Measurements from ENCODE around the gene ASPG.

ASPG gene

DNA sequence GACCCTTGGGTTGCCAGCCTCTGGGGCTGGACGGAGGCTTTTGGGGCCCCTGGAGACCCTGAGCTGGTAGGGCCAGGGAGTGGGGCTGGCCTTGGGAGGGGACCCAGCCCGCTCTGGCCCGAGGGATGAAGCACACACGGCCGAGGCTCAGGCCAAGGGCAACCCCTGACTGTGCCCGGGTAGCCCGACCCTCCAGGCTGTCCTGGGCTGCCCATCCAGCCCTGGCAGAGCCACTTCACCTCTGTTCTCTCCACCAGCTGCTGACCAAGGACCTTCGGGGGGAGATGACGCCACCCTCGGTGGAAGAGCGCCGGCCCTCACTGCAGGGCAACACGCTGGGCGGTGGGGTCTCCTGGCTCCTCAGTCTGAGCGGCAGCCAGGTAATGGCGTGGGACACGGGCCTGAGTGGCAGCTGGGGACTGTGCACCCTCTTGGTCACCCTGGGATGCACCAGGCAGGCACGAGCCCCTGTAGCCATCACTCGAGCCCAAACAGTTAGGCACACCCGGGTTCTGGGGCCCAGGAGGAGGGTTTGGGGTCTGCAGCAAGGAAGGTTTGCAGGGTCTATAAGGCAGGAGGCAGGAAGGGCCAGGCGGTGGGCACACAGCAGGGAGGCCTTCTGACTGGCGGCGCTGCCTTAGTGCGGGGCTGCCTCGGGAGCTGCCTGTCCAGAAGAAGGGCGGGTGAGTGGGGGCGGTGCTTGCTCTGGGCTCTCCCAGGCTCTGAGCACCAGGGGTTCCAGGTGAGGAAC, 19.7 kb downstream of the ASPG start:
- DNase-seq (ENCODE audit: low spot score) = no peak

DNA sequence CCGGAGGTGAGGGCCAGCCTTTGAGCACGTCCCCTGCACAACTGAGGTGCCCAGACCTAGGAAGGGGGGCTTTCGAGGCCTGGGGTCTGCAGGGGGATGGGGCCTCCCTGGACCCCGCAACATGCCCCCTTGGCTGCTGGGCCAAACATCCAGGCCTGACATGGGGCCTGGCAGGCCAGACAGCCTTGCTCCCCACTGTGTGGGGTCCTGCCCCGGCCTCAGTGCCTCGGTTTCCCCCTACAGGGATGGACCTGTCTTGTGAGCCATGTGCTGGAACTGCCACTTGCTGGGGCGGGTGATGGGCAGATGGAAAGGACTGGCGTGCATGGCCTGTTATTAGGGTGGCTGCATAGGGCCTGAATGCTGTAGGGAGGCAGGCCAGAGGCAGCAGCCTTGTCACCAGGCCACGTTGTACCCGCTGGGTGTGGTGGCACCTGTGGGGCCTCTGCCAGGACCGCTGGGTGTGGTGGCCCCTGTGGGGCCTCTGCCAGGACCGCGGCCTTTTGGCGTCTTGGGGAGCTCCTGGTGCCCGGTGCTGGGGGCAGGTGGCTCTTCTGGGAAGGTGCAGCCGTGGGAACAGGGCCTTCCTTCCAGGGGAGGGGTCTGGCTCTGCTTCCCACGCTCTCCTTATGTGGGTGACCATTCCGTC, 20.4 kb downstream of the ASPG start:
- no peak for DNase-seq (ENCODE audit: low spot score)

DNA sequence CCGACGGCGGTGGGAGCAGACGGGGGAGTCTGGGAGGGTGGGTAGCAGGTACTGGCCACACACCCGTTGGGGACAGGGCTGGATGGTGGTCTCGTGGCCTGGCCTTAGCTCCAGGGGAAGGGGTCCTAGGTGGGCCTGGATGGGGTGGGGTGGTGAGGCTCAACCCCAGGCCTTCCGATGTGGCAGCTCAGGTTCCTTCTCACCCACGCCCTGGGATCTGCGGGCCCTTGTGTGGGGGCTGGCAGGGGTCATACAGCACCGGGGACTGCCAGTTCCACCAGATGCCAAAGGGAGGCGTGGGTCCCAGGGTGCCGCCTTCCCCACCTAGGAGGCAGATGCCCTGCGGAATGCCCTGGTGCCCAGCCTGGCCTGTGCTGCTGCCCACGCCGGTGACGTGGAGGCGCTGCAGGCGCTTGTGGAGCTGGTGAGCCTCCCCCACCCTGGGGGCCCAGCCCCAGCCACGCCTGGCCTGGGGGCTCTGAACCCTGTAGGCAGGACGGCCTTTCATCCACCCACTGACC, 21.0 kb downstream of the ASPG start:
- no peak for DNase-seq (ENCODE audit: low spot score)

DNA sequence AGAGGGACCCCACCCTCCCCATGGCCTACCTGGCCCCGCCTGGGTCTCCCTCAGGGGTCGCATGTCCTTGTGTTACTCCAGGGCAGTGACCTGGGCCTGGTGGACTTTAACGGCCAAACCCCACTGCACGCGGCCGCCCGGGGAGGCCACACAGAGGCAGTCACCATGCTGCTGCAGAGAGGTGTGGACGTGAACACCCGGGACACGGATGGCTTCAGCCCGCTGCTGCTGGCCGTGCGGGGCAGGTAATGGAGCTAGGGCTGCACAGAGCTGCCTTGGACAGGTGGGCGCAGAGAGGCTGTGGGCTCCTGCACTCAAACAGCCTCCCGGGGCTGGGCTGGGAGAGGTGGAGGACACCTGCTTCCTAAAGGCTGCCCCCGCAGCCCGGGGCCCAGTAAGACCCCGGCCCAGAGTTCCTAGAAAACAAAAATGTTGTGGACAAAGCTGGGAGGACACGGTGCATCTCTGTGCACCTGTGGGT, 21.6 kb downstream of the ASPG start:
- DNase-seq (ENCODE audit: low spot score) = no peak

DNA sequence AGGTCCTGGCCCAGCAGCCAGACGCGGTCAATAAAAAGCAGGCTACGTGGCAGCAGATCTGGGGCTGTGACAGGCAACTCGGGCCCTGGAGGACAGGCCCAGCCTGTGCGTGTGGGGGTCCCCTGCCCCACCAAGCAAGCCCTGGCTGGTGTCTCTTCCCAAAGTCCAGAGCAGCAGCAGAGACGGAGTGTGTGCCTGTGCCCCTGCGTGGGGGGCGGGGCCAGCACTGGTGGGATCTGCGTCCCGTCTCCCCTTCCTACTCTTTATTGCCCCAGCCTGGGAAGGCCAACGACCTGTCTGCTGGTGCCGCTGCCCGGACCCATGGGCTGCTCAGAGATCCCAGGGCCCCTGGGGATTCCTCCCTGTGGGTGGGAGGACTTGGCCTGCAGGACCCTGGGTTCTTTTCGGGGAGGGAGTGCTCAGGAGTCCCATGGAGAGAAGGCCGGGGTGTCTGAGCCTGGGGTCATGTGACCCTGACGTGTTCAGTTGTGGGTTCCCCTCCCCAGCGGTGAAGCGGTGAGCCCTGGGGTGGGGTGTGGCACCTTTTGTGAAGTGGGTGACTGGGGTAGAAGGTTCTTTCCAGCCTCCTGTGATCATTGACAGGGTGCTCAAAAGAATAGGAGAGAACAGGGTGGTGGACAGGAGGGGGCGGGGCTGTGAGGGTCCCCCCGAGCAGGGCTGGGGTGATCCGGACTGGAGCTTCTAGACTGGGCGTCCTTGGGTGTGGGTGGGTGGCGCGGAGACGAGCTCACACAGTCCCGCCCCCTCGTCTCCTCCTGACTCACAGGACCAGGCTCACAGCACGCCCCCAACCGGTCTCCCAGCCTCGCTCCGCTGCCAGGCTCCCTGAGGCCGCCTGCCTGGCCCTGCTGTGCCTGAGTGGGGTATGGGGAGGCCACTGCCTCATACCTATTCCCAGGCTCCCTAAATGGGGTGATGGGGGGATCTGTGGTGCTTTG, 22.4 kb downstream of the ASPG start:
- DNase-seq (ENCODE audit: low spot score) = no peak

DNA sequence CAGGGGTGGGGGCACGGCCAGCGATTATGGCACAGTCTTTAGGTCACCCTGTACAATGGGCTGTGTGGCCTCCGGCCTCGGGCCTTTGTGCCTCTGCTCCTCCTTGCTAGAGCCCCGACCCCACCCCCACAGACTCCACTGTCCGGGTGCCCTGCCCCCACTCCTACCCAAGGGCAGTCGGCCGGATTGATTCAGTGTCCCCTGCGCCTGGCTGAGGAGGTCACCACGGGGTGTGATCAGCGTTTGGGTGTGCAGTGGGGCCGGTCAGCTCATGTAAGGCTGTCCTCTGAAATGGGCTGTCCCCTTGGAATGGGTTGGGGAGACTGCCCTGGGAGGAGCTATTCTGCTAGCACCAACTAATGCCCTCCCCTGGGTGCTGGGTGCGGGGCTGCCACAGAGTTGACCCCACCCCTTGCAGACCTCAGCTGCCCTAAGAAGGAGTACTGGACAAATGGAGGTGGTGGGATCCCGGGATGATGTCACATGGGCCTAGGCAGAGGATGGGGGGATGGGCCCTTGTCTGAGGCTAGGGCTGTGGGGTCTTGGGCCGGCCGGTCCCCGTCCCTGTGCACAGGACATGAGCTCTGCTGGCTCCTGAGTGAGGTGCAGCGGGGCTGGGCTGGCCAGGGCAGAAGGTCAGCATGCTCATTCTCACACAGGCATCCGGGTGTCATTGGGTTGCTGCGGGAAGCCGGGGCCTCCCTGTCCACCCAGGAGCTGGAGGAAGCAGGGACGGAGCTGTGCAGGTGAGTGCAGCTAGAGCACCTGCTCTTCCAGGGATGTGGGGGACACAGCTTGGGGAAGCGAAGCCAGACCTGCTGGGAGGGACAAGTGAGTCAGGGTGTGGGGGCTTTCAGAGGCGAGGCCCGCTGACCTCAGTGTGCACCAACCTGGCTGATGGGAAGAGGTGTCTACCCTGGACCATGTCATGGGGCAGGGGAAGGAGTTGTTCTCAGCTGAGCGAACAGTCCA, 23.4 kb downstream of the ASPG start:
- no peak for DNase-seq (ENCODE audit: low spot score)

DNA sequence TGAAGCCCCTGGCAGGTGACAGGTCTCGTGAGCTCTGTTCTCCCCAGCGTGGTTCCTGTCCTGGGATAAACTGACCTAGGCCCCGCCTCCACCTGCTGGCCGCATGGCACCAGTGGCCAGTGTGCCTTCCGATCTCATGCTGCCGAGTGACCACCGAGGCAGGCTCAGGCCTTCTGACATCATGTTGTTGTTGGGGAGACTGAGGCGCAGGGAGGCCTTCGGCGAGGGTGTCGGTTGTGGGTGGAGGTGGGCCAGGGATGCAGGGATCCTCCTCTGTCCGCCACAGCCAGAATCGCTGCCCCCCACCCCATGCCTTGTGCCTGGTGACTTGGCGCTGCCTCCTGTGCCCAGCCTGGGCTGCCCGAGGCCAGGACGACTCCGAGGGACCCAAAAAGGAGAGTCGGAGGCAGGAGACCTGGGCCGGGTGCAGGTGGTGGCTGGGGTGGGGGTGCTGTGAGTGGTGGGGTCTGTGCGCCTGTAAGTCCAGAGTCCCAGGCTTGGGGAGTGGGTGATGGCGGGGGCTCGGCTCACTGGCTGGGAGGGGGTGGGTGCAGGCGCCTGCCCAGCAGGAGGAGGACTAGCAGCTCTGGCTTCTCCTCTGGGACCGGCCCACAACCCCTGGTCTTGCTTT, 24.3 kb downstream of the ASPG start:
- no peak for DNase-seq (ENCODE audit: low spot score)

DNA sequence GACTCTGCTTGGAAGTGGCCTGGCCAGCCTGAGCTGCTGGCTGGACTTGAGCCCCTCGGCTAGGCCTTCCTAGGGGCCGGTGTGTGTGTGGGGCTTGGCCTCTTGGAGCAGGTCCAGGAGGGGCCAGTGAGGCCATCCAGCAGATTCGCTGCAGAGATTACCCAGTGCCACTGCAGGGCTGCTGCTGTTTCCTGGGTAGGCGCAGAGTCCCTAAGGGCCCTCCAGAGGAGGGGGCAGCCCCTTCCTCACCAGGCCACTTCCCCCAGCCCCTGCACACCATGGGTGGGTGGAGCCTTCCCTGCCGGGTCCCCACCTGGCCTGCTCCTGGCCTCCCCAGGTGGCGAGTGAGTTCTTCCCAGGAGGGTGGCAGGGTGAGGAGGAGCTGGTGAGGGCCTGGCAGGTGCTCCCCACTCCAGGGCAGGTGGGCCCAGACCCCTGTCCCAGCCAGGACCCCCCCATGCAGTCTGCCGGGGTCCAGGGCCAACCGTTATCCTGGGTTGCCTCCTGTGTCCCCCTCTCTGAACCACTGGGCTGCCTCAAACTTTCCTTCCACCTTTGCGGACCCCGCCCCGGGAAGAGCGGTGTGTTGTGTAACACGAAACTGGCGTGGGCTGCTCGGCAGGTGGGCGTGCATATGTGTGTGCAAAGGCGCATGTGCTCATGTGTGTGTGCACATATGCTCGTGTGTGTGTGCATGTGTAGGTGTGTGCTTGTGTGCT, 25.1 kb downstream of the ASPG start:
- no peak for DNase-seq (ENCODE audit: low spot score)

DNA sequence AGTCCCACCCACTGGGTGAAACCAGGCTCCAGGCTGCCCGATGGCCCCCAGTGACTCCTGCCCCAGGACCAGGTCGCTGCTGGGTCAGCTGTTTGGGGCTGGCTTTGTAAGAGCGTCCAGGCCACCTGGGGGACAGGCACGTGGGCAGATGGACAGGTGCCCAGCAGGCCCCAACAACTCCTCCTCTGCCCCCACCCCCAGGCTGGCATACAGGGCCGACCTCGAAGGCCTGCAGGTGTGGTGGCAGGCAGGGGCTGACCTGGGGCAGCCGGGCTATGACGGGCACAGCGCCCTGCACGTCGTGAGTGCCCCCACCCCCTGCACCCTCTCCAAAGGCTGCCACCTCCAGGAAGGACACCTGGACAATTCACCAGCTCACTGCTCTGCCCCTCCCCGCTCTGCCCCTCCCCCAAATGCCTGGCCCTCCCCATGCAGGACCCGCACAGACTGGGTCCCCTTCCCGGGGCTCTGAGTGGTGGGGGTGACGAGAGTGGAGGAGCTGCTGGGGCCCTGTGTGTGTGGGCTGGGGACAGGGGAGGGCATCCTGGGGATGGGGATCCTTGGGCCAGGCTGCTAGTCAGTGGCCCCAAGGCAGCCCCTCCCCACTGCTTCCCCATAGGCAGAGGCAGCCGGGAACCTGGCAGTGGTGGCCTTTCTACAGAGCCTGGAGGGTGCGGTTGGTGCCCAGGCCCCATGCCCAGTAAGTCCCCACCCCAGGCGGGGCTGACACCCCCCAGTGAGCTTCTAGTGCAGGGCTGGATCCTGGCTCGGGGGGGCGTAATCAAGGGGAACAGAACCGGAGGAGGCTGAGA, 26.0 kb downstream of the ASPG start:
- DNase-seq (ENCODE audit: low spot score) = no peak

DNA sequence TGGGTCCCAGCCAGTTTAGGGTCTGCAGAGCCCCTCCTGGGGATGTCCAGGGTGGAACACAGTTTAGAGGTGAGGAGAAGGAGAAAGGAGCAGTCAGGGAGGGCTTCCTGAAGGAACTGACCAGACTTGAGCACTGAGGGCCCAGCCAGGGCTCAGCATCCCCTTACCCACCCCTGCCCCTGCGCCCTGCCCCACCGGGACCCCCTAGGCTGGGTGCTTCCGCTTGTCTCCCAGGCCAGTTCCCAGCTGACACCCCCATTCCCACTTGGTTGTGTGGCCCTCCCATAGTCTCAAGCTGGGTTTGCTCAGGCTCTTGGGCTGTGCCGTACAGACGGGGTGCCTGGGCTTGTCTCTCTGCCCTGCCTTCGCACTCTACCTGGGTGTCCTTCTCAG, 26.6 kb downstream of the ASPG start:
- DNase-seq (ENCODE audit: low spot score) = no peak

DNA sequence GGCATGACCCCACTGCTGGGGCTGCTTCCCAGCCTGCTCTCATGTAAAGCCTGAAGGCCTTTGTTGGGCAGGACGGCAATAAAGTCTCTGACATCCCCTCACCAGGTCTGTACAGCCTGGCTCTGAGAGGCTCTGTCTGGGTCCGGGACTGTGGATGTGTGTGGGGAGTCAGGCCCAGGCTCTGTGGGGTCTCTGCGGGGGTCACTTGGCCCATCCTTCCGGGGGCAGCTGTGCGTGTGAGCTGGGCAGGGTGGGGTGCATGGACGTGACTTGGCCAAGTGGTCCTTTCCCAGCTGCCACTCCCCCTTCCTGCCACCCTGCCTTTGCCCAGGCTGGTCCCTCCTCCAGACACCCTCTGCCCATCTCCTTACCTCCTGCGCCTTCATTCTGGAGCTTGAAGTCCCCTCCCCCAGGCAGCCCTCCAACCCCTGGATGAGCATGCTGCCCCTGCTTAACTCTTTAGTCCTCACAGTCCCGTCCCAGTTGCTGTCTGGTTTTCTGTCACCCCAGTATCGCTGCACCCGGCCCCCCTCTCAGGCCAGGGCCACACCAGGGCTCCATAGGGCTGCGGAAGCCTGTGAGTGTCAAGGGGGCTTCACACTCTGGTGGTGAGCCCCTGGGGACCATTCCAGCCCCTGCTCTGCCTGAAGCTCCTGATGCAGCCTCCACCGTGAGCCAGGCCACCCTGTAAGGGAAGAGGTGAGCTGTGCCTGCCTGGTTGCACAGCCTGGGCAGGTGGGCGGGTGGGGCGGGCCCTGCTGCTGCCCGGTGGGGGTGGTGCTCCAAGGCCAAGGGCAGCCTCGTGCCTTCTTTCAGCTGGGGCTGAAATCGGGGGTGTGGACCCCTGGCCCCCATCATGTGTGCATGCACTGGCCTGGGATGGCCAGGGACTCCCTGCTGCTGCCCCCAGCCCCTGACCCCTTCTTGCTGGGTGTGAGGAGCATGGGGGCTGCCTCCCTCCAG, 27.4 kb downstream of the ASPG start:
- DNase-seq (ENCODE audit: low spot score) = no peak

DNA sequence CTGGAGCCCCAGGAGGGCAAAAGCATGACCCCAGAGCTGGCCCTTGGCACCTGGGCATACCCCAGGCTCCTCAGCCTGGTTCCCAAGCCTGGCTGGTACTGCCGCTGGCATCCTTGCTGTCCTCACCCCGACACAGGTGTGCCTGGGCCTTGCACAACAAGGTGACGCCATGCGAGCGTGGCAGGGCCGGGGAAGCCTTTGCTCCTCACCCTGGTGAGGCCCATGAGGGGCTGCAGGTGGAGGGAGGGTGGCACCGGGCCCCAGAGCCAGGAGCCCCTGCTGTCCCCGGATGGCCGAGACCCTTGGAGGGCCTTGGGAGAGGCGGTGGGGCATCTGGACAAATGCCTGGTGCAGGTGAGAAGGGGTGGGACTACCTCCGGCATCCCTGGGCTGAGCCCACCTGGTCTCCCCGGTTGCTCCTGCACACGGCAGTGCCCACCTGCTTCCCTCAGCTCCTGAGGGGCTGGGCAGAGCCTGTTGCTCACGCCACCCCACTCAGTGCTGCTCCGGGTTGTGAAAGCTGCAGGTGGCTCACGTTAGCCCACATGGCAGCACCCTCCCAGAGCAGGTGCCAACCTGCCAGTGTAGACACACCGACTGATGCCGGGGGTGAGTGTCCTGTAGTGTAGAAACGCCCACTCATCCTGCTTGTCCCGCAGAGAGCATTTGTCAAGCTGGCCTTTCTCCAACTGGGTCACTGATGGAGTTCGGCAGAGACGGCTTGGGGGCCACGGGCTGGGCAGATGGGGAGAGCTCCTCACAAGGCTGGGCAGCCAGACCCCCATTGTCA, 28.3 kb downstream of the ASPG start:
- DNase-seq (ENCODE audit: low spot score) = no peak

DNA sequence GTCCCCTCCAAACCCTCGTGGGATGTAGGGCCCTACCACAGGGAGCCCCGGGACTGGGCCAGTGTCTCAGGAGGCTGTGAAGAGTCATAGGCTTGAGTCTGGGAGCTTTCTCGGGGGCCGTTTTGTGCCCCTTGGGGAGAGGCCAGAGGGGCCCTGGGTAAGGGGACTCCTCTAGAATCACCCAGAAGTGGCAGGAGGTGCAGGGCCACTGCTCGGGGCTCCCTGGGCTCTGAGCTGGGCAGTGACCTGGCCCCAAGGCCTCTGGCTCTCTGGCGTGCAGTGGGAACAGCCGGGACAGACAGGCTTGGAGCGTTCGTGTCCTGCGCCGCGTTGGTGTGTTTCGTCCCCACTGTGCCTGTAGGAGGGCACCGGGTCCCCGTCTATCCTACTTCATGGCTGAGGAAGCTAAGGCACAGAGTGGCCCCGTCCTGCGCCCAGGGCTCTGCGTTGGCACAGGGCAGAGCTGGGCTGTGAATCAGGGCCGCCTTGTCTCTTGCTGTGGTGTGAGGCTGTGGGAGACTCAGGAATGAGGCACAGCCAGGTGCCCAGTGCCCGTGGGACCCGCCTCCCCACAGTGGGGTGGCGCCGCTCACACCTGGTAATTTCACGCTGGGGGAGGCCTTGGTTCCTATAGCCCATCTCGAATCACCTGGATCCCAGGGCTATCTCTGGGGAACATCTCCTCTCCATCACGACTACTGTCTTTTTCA, 29.1 kb downstream of the ASPG start:
- DNase-seq (ENCODE audit: low spot score) = no peak

DNA sequence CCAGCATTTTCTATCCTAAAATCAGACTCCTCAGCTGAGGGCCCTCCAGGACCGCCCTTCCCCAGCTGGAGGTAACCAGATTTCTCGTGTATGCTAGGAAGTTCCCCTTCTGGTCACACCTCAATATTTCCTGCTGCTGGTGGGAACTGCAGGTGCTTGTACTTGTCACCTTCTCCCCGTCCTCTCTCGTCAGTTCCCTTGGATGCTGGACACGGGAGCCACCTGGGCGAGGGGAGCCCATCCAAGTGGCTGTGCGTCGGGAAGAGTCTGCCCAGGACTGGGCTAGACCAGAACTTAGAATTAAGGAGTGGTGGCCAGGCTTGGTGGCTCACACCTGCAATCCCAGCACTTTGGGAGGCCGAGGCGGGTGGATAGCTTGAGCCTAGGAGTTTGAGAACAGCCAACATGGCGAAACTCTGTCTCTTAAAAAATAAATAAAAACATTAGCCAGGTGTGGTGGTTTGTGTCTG, 29.7 kb downstream of the ASPG start:
- DNase-seq (ENCODE audit: low spot score) = no peak

DNA sequence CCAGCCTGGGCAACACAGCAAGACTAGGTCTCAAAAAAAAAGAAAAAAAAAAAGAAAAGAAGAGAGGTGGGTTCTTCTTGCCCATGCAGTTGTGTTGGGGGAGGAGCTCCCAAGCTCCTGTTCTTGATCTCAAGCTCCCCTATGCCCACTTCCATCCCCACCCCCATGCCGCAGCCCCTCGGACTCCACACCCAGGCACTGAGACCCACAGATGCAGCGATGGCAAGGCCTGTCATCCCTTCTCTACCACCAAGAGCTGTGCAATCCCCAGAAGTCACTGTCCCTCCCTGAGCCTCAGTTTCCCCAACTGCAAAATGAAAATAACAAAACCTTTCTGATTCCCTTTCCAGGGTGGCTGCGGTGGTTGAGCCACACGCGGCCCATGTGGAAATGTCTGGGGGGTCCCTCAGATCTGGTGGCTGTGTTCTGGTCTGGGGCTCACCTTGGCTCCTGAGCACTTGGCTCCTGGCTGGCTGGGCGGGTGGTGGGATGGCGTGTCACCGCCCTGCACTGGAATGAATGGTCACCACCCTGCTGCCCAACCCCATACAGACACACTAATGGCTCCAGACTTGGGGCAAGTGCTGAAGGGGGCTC, 30.3 kb downstream of the ASPG start:
- DNase-seq (ENCODE audit: low spot score) = no peak

DNA sequence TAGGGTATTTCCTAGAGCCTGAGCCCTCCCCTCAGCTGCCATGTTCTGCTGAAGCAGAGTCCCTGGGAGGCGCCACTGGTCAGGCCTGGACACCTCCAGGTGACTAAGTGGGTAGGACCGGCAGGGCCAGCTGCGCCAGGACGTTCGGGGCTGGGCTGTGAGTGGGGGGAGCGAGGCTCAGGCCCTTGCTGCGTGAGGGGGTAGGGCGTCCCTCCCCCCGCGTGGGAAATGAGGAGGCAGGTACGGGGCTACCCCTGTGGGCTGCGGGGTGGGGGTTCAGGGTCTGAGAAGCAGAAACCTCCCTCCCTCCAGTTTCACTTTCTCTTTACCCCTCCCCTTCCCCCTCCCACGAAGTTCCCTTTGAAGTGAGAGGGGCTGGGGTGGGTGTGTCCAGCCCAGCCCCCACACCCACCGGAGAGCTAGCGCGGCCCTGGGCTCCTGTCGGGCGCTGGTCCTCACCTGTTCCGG, 30.8 kb downstream of the ASPG start:
- no peak for DNase-seq (ENCODE audit: low spot score)
